BLaER1 treated with 17β-estradiol and CSF1 and Interleukin-3, amounts not matched to agents 10 nM and 100 nM (cell line): ENCODE data around the gene DGKH.

Experiments used
- H3K27ac ChIP-seq, 11 experiments: shearing (Covaris generic); formaldehyde crosslinking; 2 replicates each; pipeline ENCODE4 v1.8.1; 2022
- H3K27me3 ChIP-seq, 11 experiments: shearing (Covaris generic); formaldehyde crosslinking; 2 replicates each; pipeline ENCODE4 v1.8.1; 2022
- H3K36me3 ChIP-seq, 11 experiments: shearing (Covaris generic); formaldehyde crosslinking; 2 replicates each; pipeline ENCODE4 v1.8.1; 2022
- H3K4me1 ChIP-seq, 10 experiments: shearing (Covaris generic); formaldehyde crosslinking; 2 replicates each; pipeline ENCODE4 v1.8.1; 2022
- H3K4me2 ChIP-seq, 11 experiments: shearing (Covaris generic); formaldehyde crosslinking; 2 replicates each; pipeline ENCODE4 v1.8.1; 2022
- H3K4me3 ChIP-seq, 10 experiments: shearing (Covaris generic); formaldehyde crosslinking; 2 replicates each; pipeline ENCODE4 v1.8.1; 2022
- H3K9ac ChIP-seq, 11 experiments: shearing (Covaris generic); formaldehyde crosslinking; 2 replicates each; pipeline ENCODE4 v1.8.1; 2022
- H3K9me3 ChIP-seq, 11 experiments: shearing (Covaris generic); formaldehyde crosslinking; replicated peaks in 1 of 11; 2 replicates each; pipeline ENCODE4 v1.8.1; 2022
- H4K20me1 ChIP-seq, 11 experiments: shearing (Covaris generic); formaldehyde crosslinking; 2 replicates each; pipeline ENCODE4 v1.8.1; 2022
- Cebpa-rat ChIP-seq, 11 experiments: shearing (Covaris generic); IDR thresholded peaks; 2 replicates each; pipeline ENCODE4 v1.8.1; 2022

DGKH gene

GRCh38 chr13:42108217-42108616 lies 59.8 kb downstream of the DGKH start:
- Histone ChIP-seq H3K9ac (no peak overlapping the region), H3K4me2 (no peak overlapping the region), H3K27me3 (no peaks in the 10 kb centered on the region), H4K20me1 (peaks cover 0 to 95% (median 30%) of the 10 kb centered on the region in 11 experiments; a peak in 18 of 22 replicates), H3K27ac (0 out of 22 replicates have a peak overlapping the region, but pooled peaks of 1 of the 11 experiments have one; percentile 1), H3K4me3 (no peak overlapping the region), H3K36me3 (peaks cover 0 to 22% (median 11%) of the 10 kb centered on the region in 11 experiments; a peak in 18 of 22 replicates), H3K9me3 (peaks cover 9 to 13% (median 12%) of the 10 kb centered on the region in 11 experiments; a peak in 18 of 22 replicates), H3K4me1 (peaks cover 5 to 17% (median 13%) of the 10 kb centered on the region in 10 experiments; a peak in 18 of 20 replicates)
- TF ChIP-seq Cebpa-rat (IDR thresholded peaks at IDR 0.05) = no peak

- H3K27me3 ChIP-seq = no peaks in the 10 kb centered on the region
- peaks cover 0 to 97% (median 30%) of the 10 kb centered on the region in 11 experiments; a peak in 18 of 22 replicates for H4K20me1 ChIP-seq
- peaks cover 14 to 31% (median 22%) of the 10 kb centered on the region in 10 experiments for H3K4me1 ChIP-seq
- no peak overlapping the region for H3K4me3 ChIP-seq
- H3K36me3 ChIP-seq = peaks cover 0 to 9% (median 0%) of the 10 kb centered on the region in 11 experiments; a peak in 1 of 22 replicates
- TF ChIP-seq Cebpa-rat (IDR thresholded peaks at IDR 0.05) = no peak
- H3K9me3 ChIP-seq = no peaks in the 10 kb centered on the region
- peak overlapping the region in 10 of 11 experiments; percentile 2 to 45 (median 25); a peak in 10 of 22 replicates for H3K4me2 ChIP-seq
- peak overlapping the region in 3 of 11 experiments; percentile 6 to 31 (median 10); a peak in 2 of 22 replicates for H3K9ac ChIP-seq
- H3K27ac ChIP-seq = peak overlapping the region in 6 of 11 experiments; percentile 7 to 51 (median 34); a peak in 7 of 22 replicates
Measured at GRCh38 chr13:42109957-42110356, 61.5 kb downstream of the DGKH start.

GRCh38 chr13:42110410-42111155 lies 62.1 kb downstream of the DGKH start:
- Histone ChIP-seq H3K27ac (peak overlapping the region in 5 of 11 experiments; percentile 7 to 51 (median 29); a peak in 5 of 22 replicates), H3K36me3 (peaks cover 0 to 9% (median 0%) of the 10 kb centered on the region in 11 experiments; a peak in 1 of 22 replicates), H3K4me3 (no peak overlapping the region), H3K27me3 (no peaks in the 10 kb centered on the region), H3K9ac (0 out of 22 replicates have a peak overlapping the region, but pooled peaks of 3 of the 11 experiments have one; percentile 6 to 31 (median 10)), H3K4me2 (peak overlapping the region in 10 of 11 experiments; percentile 2 to 45 (median 25); a peak in 10 of 22 replicates), H4K20me1 (peaks cover 0 to 97% (median 26%) of the 10 kb centered on the region in 11 experiments; a peak in 17 of 22 replicates), H3K9me3 (no peaks in the 10 kb centered on the region), H3K4me1 (peaks cover 16 to 32% (median 22%) of the 10 kb centered on the region in 10 experiments)
- no peak for TF ChIP-seq Cebpa-rat (IDR thresholded peaks at IDR 0.05)

GRCh38 chr13:42112864-42113263 lies 64.4 kb downstream of the DGKH start:
- TF ChIP-seq Cebpa-rat (IDR thresholded peaks at IDR 0.05) = no peak
- peaks cover 0 to 91% (median 26%) of the 10 kb centered on the region in 11 experiments; a peak in 17 of 22 replicates for H4K20me1 ChIP-seq
- H3K4me1 ChIP-seq = peaks cover 16 to 32% (median 22%) of the 10 kb centered on the region in 10 experiments
- H3K4me3 ChIP-seq = no peak overlapping the region
- no peak overlapping the region for H3K27ac ChIP-seq
- H3K36me3 ChIP-seq = peaks cover 0 to 3% (median 0%) of the 10 kb centered on the region in 11 experiments; a peak in 4 of 22 replicates
- H3K27me3 ChIP-seq = no peaks in the 10 kb centered on the region
- no peaks in the 10 kb centered on the region for H3K9me3 ChIP-seq
- H3K4me2 ChIP-seq = peak overlapping the region in 6 of 11 experiments; percentile 15 to 54 (median 39); a peak in 7 of 22 replicates
- no peak overlapping the region for H3K9ac ChIP-seq

GRCh38 chr13:42113478-42113877 lies 65.0 kb downstream of the DGKH start:
- H3K27me3 ChIP-seq = no peaks in the 10 kb centered on the region
- H3K9me3 ChIP-seq = no peaks in the 10 kb centered on the region
- H4K20me1 ChIP-seq = peaks cover 0 to 91% (median 22%) of the 10 kb centered on the region in 11 experiments; a peak in 17 of 22 replicates
- H3K9ac ChIP-seq = no peak overlapping the region
- peaks cover 16 to 32% (median 22%) of the 10 kb centered on the region in 10 experiments for H3K4me1 ChIP-seq
- no peak overlapping the region for H3K27ac ChIP-seq
- H3K4me3 ChIP-seq = no peak overlapping the region
- H3K4me2 ChIP-seq = peak overlapping the region in 7 of 11 experiments; percentile 20 to 54 (median 38); a peak in 10 of 22 replicates
- no peak for TF ChIP-seq Cebpa-rat (IDR thresholded peaks at IDR 0.05)
- H3K36me3 ChIP-seq = peaks cover 0 to 9% (median 0%) of the 10 kb centered on the region in 11 experiments; a peak in 7 of 22 replicates

GRCh38 chr13:42114278-42114677 lies 65.8 kb downstream of the DGKH start:
- no peak overlapping the region for H3K4me3 ChIP-seq
- H3K4me1 ChIP-seq = peaks cover 16 to 32% (median 22%) of the 10 kb centered on the region in 10 experiments
- TF ChIP-seq Cebpa-rat (IDR thresholded peaks at IDR 0.05) = no peak
- H3K27me3 ChIP-seq = no peaks in the 10 kb centered on the region
- no peaks in the 10 kb centered on the region for H3K9me3 ChIP-seq
- H3K36me3 ChIP-seq = peaks cover 0 to 17% (median 0%) of the 10 kb centered on the region in 11 experiments; a peak in 10 of 22 replicates
- no peak overlapping the region for H3K27ac ChIP-seq
- no peak overlapping the region for H3K9ac ChIP-seq
- no peak overlapping the region; a peak in 1 of 22 replicates for H3K4me2 ChIP-seq
- peaks cover 0 to 91% (median 17%) of the 10 kb centered on the region in 11 experiments; a peak in 17 of 22 replicates for H4K20me1 ChIP-seq

- Histone ChIP-seq H3K27me3 (no peaks in the 10 kb centered on the region), H3K4me2 (peak overlapping the region in 3 of 11 experiments; percentile 17 to 52 (median 43); a peak in 5 of 22 replicates), H4K20me1 (peaks cover 0 to 86% (median 13%) of the 10 kb centered on the region in 11 experiments; a peak in 17 of 22 replicates), H3K9ac (no peak overlapping the region), H3K9me3 (no peaks in the 10 kb centered on the region), H3K4me3 (no peak overlapping the region), H3K36me3 (peaks cover 0 to 17% (median 0%) of the 10 kb centered on the region in 11 experiments; a peak in 10 of 22 replicates), H3K27ac (no peak overlapping the region), H3K4me1 (peaks cover 15 to 31% (median 22%) of the 10 kb centered on the region in 10 experiments)
- no peak for TF ChIP-seq Cebpa-rat (IDR thresholded peaks at IDR 0.05)
Measured at GRCh38 chr13:42114912-42115311, 66.5 kb downstream of the DGKH start.

GRCh38 chr13:42116225-42116624 lies 67.8 kb downstream of the DGKH start:
- Histone ChIP-seq H4K20me1 (peaks cover 0 to 73% (median 13%) of the 10 kb centered on the region in 11 experiments; a peak in 17 of 22 replicates), H3K27me3 (no peaks in the 10 kb centered on the region), H3K9me3 (0 out of 22 replicates have a peak, but pooled peaks cover 0 to under 1% (median 0%) of the 10 kb centered on the region in 11 experiments), H3K4me3 (no peak overlapping the region), H3K36me3 (peaks cover 0 to 17% (median 2%) of the 10 kb centered on the region in 11 experiments; a peak in 12 of 22 replicates), H3K9ac (no peak overlapping the region), H3K4me2 (no peak overlapping the region), H3K4me1 (peaks cover 10 to 26% (median 16%) of the 10 kb centered on the region in 10 experiments; a peak in 19 of 20 replicates), H3K27ac (no peak overlapping the region)
- TF ChIP-seq Cebpa-rat (IDR thresholded peaks at IDR 0.05) = no peak
